ENCODE measurements around the gene BICDL2.

The BICDL2 gene

DNA sequence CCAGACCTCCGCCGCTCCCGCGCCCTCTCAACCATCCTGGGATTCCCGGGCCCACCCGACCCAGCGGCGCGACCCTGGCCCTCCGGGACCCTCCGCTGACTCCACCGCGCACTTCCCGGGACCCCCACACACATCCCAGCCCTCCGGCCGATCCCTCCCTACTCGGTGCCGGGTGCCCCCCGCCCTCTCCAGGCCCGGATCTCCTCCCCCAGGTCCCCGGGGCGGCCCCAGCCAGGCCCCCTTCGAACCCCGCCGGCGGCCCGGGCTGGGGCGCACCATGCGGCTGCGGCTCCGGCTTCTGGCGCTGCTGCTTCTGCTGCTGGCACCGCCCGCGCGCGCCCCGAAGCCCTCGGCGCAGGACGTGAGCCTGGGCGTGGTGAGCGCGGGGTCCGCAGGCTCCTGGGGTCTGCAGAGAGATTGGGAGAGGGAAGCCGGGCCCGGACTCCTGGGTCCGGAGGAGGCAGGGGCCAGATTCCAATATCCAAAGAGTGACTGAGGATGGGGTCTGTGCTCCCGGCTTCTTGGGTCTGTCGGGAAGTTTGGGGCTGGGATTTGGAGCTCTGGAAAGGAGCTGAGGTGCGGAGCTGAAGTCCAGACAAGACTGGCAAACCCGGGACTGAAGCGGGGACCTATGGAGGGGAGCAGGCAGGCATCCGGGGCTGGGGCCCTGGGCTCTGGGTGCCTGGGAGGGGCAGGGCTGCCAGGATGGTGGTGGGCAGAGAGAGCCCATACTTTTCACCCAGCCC lies 10.1 kb upstream of the BICDL2 start:
- DNase-seq = no peak

DNA sequence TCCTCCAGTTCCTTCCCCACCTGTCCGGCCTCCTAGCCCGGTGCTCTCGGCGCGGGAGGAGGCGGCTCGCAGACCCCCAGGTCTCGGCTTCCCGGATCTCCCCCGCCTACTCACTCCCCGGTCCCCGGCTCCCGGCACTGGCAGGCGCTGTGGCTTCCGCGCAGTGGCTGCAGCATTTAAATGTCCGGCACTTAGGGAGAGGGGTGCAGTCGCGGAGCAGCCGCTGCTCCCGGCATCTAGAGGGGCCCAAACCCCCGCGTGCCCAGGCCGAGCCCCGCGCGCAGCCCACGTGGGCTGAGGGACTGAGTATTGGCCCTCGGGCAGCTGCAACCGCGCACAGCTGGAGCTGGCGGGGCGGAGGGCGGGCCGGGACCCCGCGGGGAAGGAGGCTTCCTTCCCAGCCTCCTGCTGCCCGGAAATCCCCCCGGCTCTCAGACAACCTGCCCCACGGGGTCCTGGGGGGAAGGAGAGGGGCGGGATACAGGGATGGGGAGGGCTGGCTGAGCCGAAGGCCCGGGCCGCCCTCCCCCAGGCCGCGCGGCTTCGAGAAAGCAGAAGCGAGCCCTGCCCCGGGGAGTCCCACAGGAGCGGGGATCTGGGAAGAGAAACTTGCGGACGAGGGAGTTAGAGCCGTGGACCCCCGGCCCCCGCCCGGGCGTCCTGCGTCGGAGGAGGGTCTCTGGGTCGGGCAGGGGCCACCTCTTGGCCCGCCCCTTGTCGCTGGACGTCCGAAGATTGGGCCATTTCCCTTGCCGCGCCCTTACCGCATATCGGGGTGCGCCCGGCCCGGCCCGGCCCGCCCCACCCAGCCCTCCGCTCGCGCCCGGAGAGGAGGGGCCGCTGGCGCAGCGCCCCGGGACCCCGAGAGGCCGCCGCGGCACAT lies 9.3 kb upstream of the BICDL2 start, which contains the start of gene MMP25:
MMP25 (plus strand) TSS at position 804 of the 883 bp plus-strand sequence. CDS start 357 bp downstream, outside the sequence.
- no peak for DNase-seq

DNA sequence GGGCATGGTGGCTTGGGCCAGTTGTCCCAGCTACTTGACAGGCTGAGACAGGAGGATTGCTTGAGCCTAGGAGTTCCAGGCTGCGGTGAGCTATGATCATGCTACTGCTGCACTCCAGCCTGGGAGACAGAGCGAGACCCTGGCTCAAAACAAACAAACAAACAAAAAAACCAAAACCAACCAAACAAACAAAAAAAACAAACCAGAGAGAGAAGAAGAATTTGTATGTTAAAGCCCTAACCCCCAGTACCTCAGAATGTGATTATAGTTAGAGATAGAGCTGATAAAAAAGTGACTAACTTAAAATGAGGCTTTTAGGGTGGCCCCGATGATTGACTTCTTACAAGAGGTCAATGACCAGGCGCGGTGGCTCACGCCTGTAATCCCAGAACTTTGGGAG lies 8.0 kb upstream of the BICDL2 start:
- no peak for DNase-seq

DNA sequence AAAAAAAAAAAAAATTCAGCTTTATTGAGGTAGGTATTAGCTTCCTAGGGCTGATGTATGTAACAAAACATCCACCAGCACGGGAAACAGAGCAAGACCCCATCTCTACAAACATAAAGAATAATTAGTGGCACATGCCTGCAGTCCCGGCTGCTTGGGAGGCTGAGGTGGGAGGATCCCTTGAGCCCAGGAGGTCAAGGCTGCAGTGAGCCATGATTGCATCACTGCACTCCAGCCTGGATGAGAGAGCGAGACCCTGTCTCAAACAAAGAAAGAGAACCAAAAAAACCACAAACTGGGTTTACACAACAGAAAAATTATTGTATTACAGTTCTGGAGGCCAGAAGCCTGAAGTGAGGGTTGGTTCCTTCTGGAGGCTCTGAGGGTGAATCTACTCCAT lies 5.6 kb upstream of the BICDL2 start:
- no peak for DNase-seq

DNA sequence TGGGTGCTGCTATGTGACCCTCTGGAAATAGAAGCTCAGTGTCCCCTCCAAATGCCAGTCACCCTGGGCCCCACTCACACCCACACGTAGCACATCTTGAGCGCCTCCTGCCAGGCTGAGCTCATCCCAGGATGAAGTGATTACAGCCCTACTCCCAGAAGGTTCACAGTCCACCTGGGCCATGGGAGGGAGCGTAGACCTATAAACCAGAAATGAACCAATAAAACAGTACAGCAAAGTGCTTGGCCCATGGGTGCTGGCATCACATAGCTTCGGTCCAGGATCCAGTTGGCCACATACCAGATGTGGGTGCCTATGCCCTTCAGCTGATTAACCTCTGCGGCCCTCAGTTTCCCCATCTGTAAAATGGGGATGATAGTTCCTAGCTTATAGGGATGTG lies 2.2 kb upstream of the BICDL2 start:
- DNase-seq = no peak

DNA sequence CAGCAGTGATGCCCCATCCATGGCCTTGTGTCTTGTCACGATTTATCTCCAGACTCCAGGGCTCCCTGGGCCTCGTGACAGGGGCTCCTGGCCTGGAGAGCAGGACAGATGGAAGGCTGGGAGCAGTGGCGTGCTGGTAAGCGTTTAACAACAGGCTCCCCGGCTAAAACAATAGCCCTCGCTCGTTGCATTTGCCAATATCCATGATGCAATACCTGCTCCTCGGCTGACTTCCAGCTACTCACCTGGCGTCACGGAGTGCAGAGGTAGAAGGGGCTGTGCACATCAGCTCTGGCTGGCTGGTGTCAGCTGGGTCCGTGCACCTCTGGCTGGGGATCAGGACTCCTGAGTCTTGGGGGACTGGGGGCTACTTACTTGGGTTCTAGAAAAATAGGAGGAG lies 1.5 kb upstream of the BICDL2 start:
- DNase-seq = no peak

DNA sequence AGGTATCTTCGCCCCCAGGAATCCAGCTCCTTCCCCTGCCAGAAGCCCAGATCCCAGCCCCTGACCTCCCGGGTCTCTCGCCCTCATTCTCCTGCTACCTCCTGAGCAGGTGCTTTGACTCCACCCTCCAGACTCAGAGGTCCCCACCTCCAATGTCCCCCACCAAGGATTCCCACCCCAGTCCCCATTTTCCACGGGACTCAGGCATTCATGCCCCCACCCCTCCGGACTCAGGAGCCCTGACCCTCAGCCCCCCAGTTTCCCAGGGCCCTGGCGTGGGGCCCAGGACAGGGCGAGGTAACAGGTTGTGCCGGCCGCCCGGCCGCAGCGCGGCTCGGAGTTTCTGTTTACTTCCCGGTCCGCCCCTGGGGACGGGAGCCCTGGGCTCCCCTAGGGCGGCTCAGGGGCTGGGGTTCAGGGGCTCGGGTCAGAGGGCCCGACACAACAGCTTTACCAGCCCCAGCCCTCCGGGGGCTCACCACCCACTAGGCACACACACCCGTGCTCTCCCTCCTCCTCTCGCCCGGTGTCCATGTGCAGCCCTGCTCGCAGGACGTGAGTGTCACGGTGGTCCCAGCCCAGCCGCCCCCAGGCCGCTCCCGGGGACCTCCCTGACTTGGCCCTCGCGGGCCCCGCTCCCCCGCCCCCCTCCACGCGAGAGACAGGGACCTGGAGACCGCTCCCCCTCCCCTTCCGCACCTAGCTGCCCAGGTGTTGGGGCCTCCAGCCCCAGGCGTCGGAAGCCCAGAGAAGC lies 595 bp downstream of the BICDL2 start:
- no peak for DNase-seq

DNA sequence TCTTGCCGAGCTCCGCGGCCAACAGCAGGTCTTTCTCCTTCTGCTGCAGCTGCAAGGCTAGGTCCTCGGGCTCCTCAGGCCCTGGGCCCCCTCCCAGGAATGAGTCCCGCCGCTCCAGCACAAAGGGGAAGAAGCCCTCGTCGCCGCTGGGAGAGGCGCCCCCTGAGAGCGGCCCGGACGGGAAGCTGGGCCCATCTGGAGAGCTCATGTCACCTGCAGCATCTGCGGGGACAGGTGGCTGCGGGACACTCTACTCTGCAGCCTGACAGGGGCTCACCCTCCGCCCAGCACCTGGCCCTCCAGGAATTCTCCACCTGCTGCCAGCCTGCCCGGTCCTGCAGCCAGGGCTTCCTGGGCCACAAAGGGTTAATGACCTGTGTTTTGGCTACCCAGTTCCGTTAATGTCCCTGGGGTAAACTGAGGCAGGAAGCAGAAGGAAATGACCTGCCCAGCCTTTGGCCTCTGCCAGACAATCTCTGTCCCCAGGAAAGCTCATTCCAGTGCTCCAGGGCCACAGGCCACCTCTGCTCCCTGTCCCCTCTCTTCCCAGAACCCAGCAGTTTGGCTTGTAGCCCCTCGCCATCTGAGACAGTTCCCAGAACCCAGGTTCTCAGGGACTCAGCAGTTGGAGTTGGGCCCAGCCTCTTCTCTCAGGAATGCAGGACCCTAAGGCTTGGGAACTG lies 1.3 kb downstream of the BICDL2 start:
- DNase-seq = no peak

DNA sequence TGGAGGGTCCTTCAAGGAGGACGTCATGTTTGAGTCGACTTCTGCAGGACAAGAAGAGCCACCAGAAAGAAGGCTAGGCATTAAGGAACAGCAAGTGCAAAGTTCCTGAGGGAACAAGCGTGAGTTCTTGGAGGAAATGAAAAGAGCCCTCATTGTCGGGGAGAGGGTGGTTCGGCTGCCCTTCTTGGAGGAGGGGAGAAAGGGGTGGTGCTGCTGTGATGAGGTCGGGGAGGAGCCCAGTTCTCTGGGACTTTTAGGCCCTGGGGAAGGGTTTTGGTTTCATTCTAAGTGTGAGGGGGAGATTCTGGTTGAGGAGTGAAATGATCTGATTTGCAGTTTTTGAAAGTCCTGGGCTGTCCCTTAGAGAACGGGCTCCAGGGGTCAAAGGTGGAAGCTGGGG lies 4.1 kb downstream of the BICDL2 start:
- no peak for DNase-seq

DNA sequence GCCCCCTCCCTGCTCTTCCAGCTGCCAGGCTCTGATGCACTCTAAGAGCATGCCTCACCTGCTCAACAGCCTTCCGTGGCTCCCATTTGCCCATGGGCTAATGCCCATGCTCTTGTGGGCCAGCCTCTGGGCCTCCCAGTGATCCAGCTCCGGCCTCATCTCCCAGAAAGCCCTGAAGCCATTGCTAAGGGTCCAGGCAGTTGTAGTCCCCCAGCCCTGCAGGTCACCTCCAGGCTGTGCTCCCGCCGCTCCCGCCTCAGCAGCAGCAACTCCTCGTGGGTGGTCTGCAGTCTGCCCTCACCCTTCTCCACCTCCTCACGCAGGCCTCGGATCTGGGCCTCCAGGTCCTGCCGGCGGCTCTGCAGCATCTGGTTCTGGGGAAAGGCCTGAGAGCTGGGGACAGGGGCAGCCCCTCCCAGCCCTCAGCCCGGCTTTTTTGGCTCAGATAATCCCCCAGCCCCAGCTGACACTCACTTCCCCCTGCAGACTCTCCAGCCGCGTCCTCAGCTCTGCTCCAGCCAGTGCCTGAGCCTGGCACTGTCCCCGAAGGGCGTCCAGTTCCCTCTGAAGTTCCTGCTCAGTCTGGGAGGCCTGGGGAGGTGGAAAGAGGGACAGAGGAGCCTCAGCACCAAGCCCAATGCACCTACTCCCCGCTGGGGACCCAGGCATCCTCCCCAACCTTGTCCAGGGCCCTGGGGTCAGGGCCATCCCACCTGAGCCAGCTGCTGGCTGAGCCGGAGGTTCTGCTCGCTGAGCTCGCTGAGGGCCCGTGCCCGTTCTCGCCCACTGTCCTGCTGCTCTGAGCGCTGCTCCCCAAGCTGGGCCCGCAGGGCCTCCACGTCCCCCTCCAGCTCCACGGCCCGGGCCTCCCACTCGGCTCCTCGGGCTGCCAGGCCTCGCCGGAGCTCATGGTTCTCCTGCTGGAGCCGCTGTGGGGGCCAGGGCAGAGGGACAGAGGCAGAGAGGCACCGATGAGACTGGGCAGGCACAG lies 6.2 kb downstream of the BICDL2 start:
- DNase-seq = no peak

DNA sequence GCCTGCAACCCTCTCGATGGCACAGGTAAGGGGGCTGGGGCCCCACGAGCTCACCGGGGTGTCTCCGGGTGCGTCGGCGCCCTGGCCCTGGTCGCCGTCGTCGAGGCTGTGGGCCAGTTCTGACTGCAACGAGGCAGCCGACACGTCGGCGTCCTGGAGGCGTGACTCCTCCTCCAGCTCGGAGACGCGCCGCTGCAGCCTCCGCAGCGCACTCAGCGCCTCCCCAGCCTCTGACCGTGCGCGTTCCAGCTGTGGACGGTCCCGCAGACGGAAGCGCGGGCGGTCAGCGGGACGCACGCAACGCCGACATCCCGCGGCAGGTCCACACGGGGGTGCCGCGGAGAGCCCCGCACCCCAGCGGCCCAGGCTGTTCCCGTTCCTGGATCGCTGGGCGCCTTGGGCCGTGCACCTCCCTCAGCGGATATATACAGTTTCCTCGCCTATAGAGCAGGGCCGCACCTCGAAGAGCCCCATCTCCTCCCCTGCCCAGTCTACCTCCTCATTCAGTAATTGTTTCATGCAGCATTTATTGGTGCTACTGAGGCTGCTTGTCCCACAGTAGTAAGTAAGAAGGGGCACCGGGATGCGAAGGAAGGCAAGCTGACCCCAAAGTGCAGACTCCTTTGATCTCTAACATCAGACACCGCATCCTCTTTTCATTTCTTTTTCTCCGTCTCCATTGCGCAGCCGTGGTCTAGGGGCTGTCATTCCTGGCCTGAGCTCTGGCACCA lies 7.1 kb downstream of the BICDL2 start:
- DNase-seq = peak in 1 of 2 experiments; percentile 42

DNA sequence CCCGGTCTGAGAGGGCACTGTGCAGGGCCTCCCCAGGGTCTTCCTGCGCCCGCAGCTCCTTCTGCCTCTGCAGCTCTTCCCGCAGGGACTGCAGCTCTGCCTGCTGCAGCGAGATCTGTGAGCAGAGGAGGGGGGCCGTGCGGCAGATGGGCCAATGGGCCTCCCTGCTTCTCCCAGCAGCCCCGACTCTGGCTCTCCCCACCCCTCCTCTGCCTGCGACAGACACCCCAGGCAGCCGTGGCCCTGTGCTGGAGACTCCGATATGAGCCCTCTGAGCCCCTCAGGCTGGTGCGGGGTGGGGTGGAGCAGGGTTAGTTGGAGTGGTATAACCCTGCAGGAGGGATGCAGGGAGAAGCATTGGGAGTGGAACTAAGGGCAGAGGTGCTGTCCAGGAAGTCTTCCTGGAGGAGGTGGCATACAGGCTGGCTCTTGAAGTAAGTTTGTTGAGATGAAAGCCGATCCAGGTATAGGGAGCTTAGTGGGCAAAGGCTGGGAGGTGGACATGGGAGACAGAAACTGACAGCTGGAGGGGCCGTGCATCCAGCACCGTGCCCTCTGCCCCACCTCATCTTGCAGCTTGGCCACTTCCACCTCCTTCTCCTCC lies 7.9 kb downstream of the BICDL2 start:
- no peak for DNase-seq

DNA sequence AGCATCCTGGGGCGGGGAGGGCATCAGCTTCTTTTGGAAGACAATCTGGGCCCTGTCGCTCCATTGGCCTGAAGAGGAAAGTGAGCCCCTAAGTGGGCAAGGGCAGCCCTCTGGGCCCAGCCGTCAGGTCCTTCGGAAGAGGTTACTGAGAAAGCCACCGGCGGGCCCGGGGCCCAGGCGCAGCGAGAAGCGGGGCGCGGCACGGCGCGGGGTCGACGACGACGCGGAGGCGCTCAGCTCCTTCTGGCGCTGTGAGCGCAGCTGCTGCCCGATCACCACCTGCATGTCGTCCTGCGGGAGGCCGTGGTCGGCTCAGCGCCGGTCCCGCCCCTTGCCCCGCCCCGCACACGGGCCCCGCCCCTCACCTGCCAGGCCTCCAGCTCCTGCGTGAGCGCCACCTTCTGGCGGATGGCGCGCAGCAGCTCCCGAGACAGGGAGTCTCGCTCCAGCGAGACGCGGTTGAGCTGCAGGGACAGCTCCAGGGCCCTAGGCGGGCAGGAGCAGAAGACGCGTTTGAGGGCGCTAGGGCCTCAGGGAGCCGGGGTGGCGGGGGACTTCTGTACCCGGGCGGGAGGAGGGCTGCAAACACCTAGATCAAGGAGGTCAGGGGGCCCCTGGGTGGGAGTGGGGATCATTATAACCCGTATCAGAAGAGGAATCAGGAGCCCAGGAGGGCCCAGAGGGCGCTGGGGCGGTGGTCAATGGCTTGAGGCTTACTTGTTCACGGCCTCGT lies 8.6 kb downstream of the BICDL2 start:
- DNase-seq = peak; percentile 90 to 96

DNA sequence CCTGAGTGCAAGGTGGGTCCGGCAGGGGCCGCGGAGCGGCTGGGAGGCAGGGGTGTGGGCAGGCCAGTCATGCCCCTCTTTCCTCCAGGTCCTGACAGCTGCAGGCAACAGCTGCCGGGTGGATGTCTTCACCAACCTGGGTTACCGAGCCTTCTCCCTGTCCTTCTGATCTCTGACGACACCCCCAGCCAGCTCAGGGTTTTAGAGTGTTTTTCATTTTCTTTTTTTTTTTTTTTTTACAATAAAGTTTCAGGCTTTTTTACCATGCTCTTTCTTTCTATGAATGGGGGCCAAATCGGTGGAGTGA lies 9.3 kb downstream of the BICDL2 start:
- no peak for DNase-seq

DNA sequence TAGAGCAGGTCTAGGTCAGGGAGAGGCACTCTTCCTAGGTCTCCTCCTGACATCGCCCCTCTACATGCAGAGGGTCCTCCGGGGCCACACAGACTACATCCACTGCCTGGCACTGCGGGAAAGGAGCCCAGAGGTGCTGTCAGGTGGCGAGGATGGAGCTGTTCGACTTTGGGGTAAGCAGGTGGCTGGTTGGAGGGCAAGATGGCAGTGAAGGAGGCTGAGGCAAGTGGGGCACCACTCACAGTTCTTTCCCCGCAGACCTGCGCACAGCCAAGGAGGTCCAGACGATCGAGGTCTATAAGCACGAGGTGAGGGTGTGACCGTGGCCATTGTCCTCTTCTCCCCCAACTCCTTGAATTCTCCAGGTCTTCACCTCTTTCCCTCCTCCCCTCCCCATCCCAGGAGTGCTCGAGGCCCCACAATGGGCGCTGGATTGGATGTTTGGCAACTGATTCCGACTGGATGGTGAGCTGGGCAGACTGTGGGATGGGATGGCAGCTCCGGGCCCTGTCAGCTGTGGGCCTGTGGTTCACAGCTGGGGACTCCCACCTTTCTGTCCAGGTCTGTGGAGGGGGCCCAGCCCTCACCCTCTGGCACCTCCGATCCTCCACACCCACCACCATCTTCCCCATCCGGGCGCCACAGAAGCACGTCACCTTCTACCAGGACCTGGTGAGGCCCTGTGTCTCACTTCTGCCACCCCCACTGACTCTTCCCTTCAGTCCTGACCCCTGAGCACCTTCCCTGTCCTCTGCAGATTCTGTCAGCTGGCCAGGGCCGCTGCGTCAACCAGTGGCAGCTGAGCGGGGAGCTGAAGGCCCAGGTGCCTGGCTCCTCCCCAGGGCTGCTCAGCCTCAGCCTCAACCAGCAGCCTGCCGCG lies 9.9 kb downstream of the BICDL2 start:
- DNase-seq = no peak

DNA sequence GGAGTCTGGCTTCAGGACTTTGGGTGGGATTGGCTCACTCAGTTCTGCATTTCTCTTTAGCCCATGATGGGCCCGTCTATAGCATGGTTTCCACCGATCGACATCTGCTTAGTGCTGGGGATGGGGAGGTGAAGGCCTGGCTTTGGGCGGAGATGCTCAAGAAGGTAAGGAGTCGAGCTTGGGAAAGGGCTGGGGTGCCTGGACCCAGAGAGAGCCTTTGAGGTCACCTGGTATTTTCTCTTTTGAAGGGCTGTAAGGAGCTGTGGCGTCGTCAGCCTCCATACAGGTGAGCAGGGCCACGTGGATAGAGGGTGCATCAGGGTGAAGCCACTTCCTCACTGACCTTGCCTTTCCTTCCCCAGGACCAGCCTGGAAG lies 10.8 kb downstream of the BICDL2 start:
- DNase-seq = no peak

DNA sequence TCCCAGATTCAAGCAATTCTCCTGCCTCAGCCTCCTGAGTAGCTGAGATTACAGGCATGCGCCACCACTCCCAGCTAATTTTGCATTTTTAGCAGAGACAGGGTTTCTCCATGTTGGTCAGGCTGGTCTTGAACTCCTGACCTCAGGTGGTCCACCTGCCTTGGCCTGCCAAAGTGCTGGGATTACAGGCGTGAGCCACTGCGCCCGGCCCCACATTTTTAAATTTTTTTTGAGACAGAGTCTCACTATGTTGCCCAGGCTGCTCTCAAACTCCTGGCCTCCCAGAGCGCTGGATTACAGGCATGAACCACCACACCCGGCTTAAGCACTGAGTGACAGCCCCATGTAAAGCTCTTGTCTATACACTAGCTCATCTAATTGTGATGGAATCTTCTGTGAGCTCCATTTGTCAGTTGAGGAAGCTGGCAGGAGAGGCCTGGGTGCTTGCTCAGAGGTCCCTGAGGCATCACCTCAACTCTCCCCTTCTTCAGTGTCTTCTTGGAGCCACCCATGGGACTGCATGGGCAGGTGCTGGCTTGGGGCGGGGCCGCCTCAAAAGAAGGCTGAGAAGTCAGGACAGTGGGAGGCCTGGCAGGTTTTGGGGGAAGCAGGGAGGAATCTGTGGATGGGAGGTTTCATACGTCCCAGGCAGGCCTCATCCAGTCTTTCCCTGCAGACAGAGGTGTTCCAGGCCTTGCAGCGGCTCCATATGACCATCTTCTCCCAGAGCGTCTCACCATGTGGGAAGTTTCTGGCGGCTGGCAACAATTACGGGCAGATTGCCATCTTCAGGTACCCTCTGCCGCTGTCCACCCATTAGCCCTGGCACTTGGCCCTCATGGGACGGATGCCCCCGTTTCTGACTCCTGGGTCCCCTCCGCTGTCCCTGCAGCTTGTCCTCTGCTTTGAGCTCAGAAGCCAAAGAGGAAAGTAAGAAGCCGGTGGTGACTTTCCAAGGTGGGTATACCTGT lies 11.4 kb downstream of the BICDL2 start:
- no peak for DNase-seq

All from NCI-H1930 (cell line).